ENCODE data around the gene C6orf141.

- no peak for TF ChIP-seq CTCF (IDR thresholded peaks at IDR 0.05; ENCODE audit: insufficient read depth, low read length)
- TF ChIP-seq POLR2AphosphoS5 (IDR thresholded peaks at IDR 0.05; ENCODE audit: low read depth), result no peak
- no peak for TF ChIP-seq REST (IDR thresholded peaks at IDR 0.05; ENCODE audit: insufficient replicate concordance, low read depth)
- TF ChIP-seq GABPA (IDR thresholded peaks at IDR 0.05; ENCODE audit: low read depth), result no peak
- TF ChIP-seq SPI1 (IDR thresholded peaks at IDR 0.05; ENCODE audit: borderline replicate concordance, low read depth), result no peak
Observed at GRCh38 chr6:49549691-49550491, 577 bp upstream of the C6orf141 start.

Measured in HL-60 (cell line).